ENCODE results near the gene ANAPC10.

GRCh38 chr4:145132511-145133098 lies 34.6 kb upstream of the ANAPC10 start:
- TF ChIP-seq, protein P1, sequence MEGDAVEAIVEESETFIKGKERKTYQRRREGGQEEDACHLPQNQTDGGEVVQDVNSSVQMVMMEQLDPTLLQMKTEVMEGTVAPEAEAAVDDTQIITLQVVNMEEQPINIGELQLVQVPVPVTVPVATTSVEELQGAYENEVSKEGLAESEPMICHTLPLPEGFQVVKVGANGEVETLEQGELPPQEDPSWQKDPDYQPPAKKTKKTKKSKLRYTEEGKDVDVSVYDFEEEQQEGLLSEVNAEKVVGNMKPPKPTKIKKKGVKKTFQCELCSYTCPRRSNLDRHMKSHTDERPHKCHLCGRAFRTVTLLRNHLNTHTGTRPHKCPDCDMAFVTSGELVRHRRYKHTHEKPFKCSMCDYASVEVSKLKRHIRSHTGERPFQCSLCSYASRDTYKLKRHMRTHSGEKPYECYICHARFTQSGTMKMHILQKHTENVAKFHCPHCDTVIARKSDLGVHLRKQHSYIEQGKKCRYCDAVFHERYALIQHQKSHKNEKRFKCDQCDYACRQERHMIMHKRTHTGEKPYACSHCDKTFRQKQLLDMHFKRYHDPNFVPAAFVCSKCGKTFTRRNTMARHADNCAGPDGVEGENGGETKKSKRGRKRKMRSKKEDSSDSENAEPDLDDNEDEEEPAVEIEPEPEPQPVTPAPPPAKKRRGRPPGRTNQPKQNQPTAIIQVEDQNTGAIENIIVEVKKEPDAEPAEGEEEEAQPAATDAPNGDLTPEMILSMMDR (IDR thresholded peaks at IDR 0.05), result no peak
- TF ChIP-seq, protein P2, sequence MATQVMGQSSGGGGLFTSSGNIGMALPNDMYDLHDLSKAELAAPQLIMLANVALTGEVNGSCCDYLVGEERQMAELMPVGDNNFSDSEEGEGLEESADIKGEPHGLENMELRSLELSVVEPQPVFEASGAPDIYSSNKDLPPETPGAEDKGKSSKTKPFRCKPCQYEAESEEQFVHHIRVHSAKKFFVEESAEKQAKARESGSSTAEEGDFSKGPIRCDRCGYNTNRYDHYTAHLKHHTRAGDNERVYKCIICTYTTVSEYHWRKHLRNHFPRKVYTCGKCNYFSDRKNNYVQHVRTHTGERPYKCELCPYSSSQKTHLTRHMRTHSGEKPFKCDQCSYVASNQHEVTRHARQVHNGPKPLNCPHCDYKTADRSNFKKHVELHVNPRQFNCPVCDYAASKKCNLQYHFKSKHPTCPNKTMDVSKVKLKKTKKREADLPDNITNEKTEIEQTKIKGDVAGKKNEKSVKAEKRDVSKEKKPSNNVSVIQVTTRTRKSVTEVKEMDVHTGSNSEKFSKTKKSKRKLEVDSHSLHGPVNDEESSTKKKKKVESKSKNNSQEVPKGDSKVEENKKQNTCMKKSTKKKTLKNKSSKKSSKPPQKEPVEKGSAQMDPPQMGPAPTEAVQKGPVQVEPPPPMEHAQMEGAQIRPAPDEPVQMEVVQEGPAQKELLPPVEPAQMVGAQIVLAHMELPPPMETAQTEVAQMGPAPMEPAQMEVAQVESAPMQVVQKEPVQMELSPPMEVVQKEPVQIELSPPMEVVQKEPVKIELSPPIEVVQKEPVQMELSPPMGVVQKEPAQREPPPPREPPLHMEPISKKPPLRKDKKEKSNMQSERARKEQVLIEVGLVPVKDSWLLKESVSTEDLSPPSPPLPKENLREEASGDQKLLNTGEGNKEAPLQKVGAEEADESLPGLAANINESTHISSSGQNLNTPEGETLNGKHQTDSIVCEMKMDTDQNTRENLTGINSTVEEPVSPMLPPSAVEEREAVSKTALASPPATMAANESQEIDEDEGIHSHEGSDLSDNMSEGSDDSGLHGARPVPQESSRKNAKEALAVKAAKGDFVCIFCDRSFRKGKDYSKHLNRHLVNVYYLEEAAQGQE (IDR thresholded peaks at IDR 0.05; ENCODE audit: insufficient read depth in 1 of 2, low read depth in 2 of 2, low read length in 1 of 2), result no peak
- no peak for TF ChIP-seq SIN3A (IDR thresholded peaks at IDR 0.05; ENCODE audit: borderline replicate concordance, insufficient read depth, low read depth, low read length)
- no peak for TF ChIP-seq POLR2AphosphoS5 (IDR thresholded peaks at IDR 0.05; ENCODE audit: low read depth, low read length)
- TF ChIP-seq TCF7L2 (IDR thresholded peaks at IDR 0.05; ENCODE audit: low read depth, low read length), result no peak
